NT2/D1 (cell line): ENCODE measurements around the gene MYL4.

Experiments used
- SUZ12 ChIP-seq: IDR thresholded peaks from 2 replicates; pipeline ENCODE4 v1.6.1; 2011; ENCODE audit not compliant: insufficient read length, insufficient read depth; ENCODE audit errors: extremely low read depth
- YY1 ChIP-seq: IDR thresholded peaks from 2 replicates; pipeline ENCODE4 v1.6.1; 2011; ENCODE audit not compliant: insufficient read length, insufficient read depth

GRCh38 chr17:47192554-47192953, 16.6 kb upstream of the MYL4 start:
- TF ChIP-seq YY1 = no peak
- TF ChIP-seq SUZ12 = no peak
